Colon (tissue), 2 donors: Measurements from ENCODE around the gene ZNF766.
"Not testable (repeated sequence)": the region's sequence is repeated elsewhere in the genome, so short reads cannot be mapped to it uniquely, and the experiment has no call there.

Experiments used
- FAIRE-seq: peaks from 2 replicates; lab custom pipeline; 2012; peaks lifted over from hg19 to GRCh38; lab: Jason Lieb, UNC
- donor health status: control.
- donor health status: control.

The ZNF766 gene

GRCh38 chr19:52275988-52276387 is 6.6 kb downstream of the ZNF766 start:
- FAIRE-seq, result no peak

GRCh38 chr19:52277471-52277870 is 8.1 kb downstream of the ZNF766 start:
- no peak for FAIRE-seq

- no peak for FAIRE-seq
Observed at GRCh38 chr19:52286256-52286655, 16.9 kb downstream of the ZNF766 start.

GRCh38 chr19:52291781-52292180 is 22.4 kb downstream of the ZNF766 start:
- FAIRE-seq, result no peak

- not testable (repeated sequence) for FAIRE-seq
Observed at GRCh38 chr19:52292946-52293345, 23.6 kb downstream of the ZNF766 start.

- FAIRE-seq, result no peak
Observed at GRCh38 chr19:52296400-52296772, 27.0 kb downstream of the ZNF766 start.

- no peak for FAIRE-seq
Observed at GRCh38 chr19:52296773-52297600, 27.6 kb downstream of the ZNF766 start, which contains the start of gene ZNF480. TSS of gene ZNF480 (plus strand) at chr19:52297169. CDS start at chr19:52300413, 3,244 bp downstream.

- FAIRE-seq, result no peak
Observed at GRCh38 chr19:52297601-52298364, 28.4 kb downstream of the ZNF766 start.

- no peak for FAIRE-seq
Observed at GRCh38 chr19:52307275-52307674, 37.9 kb downstream of the ZNF766 start.

GRCh38 chr19:52322429-52322828 is 53.0 kb downstream of the ZNF766 start:
- FAIRE-seq, result no peak

GRCh38 chr19:52331757-52332156 is 62.4 kb downstream of the ZNF766 start:
- FAIRE-seq, result no peak

- no peak for FAIRE-seq
Observed at GRCh38 chr19:52335768-52336116, 66.4 kb downstream of the ZNF766 start.

GRCh38 chr19:52336117-52336790 is 66.9 kb downstream of the ZNF766 start, which contains the start of gene ZNF610:
TSS of gene ZNF610 (plus strand) at chr19:52336243. CDS start at chr19:52349173, 12,930 bp downstream.
- no peak for FAIRE-seq

GRCh38 chr19:52336791-52337381 is 67.5 kb downstream of the ZNF766 start:
- FAIRE-seq, result no peak

- FAIRE-seq, result not testable (repeated sequence)
Observed at GRCh38 chr19:52339022-52339421, 69.6 kb downstream of the ZNF766 start.

GRCh38 chr19:52343548-52343947 is 74.2 kb downstream of the ZNF766 start:
- no peak for FAIRE-seq

- FAIRE-seq, result no peak
Observed at GRCh38 chr19:52345162-52345561, 75.8 kb downstream of the ZNF766 start.
